CD4-positive, alpha-beta T cell treated with Interleukin-15 for 4 hours (primary cell): Measurements from ENCODE around the gene KRTAP4-12.
"Not testable (repeated sequence)": the region's sequence is repeated elsewhere in the genome, so short reads cannot be mapped to it uniquely, and the experiment has no call there.

ENCODE experiments used
- DNase-seq: peaks from one replicate; pipeline ENCODE4 v3.0.0-alpha.2; 2020; ENCODE audit warnings: low spot score

KRTAP4-12 gene

DNA sequence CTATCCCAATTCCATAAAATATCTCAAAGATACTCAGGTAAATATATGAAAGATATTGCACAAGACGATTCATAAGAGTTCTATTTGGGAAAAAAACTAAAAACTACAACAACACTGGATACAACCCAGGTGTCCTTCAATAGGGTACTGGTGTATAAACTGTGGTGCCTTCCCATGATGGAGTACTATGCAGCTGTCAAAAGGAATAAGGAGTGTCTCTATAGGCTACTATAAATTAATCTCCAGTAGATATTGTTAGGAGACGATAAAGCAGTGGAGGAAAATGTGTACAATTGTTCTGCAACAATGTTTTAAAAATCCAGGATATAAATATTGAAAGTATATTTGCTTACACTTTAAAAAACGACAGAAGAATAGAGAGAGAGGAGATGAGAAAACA is 2.4 kb upstream of the KRTAP4-12 start:
- no peak for DNase-seq

DNA sequence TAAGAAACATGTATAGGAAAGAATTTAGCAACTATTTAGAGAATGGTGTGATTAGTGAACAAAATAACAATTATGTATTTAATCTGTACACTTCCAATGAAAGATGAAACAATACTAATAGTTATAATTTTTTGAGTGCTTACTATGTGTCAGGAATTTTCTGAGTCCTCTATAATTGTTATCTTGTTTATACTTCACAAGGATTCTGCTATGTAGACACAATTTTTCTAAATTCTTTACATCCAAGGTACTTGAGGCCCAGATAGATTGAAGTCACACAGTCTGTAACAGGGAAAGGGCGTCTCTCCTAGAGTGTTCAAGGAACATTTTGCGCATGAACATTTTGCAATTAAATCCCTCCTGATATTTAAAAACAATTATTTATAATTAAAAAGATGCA is 1.1 kb upstream of the KRTAP4-12 start:
- no peak for DNase-seq

DNA sequence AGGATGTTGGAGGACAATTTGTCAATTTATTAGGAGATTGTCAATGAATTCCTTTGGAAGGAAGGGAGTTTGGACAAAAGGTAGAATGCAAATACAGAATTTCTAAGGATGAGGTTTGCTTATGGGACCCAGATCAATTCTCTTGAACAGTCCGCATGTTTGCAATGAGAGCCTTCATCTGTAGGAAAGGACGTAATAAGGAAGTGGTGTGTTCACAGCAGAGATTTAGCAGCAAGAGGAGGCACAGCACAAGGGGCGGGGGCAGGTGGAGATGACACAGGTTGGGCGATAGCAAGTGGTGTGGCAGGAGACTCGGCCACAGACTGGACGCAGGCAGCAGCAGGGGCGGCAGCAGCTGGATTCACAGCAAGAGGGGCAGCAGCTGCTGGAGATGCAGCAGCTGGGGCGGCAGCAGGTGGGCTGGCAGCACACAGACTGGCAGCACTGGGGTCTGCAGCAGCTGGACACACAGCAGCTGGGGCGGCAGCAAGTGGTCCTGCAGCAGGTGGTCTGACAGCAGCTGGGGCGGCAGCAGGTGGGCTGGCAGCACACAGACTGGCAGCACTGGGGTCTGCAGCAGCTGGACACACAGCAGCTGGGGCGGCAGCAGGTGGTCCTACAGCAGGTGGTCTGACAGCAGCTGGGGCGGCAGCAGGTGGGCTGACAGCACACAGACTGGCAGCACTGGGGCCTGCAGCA is 541 bp downstream of the KRTAP4-12 start:
- not testable (repeated sequence) for DNase-seq

DNA sequence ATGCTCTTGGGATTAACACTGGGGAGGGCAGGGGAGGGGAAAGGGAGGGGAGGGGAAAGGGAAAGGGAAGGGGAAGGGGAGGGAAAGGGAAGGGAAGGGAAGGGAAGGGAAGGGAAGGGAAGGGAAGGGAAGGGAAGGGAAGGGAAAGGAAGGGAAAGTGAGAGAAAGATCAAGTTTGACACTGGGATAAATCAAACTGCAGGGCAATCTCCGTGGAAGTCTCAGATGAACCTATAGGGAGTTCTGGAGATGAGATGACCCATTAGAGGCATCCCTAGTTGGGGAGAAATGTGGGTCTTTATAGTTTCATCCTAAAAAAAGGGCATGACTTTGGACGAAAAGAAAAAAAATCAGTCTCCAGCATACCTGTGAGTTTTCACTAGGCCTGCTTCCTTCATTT is 2.2 kb downstream of the KRTAP4-12 start:
- DNase-seq: no peak

DNA sequence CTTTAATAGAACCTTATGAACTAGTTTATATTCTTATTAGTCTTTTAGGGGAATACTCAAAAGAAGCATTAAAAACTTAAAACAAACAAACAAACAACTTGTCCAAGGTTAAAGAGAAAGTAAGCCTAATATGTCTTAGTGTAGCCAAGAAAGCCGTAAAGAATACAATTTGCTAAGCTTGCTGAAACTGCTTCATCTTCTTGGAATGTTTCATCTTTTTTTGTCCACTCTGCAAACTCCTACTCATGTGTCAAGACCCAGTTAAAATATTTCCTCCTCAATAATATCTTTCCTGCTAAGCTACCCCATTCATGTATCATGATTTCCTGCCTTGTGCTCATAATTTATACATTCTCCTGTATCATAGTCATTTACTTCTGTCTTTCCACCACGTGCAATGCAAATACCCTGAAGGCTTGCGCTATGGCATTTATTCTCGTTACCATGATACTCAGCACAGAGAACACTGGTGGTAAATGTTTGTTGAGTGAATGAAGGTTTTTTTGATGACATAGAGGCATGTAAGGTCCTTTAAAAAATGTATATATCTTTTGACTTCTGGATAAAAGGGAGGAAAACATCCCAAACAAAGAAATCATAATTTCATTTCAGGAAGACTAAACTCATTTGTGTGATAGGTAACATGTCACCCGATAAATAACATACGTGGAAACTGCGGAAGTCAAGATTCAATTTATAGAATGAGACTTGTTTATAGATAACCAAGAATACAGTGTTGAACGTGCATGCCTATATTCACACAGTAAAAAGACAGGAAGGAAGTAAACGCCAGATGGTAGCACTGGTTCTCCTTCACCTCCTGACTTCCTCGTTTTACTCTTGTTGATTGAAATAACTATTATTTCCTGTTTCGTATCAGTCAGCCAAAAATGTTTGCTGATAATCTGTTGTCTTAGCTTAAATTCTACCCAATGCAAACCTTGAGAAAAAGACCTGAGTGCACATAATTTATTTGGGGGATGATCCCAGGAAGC is 4.0 kb downstream of the KRTAP4-12 start:
- peak; percentile 13 for DNase-seq

DNA sequence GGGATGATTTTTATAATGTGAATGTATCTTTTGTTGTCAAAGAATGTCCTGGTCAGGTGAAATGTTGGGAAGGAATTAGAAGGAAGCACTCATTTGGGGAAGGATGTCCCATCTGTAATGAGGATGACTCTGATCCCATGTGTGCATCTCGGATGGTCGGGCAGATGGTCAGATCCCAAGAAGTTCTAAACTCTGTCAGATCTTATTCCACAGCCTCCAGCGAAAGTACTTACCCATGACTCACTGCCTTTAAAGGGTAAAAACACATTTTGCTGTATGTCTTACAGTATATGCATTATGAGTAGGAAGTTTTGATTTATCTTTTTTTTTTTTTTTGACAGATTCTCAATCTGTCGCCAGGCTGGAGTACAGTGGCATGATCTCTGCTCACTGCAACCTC is 5.3 kb downstream of the KRTAP4-12 start:
- DNase-seq: no peak

DNA sequence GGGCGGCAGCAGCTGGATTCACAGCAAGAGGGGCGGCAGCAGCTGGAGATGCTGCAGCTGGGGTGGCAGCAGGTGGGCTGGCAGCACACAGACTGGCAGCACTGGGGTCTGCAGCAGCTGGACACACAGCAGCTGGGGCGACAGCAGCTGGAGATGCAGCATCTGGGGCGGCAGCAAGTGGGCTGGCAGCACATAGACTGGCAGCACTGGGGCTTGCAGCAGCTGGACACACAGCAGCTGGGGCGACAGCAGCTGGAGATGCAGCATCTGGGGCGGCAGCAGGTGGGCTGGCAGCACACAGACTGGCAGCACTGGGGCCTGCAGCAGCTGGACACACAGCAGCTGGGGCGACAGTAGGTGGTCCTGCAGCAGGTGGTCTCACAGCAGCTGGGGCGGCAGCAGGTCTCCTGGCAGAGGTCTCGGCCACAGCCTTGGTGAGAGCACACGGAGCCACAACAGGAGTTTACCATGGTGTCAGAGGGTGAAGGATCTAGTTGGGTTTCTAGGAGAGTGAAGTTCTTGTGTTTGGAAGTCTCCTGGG is 6.1 kb downstream of the KRTAP4-12 start, which contains the start of gene KRTAP4-11:
Gene KRTAP4-11, minus strand, starts transcription at position 528 of the 541 bp plus-strand sequence. Its CDS starts 58 bp downstream, at position 470.
- DNase-seq: not testable (repeated sequence)

DNA sequence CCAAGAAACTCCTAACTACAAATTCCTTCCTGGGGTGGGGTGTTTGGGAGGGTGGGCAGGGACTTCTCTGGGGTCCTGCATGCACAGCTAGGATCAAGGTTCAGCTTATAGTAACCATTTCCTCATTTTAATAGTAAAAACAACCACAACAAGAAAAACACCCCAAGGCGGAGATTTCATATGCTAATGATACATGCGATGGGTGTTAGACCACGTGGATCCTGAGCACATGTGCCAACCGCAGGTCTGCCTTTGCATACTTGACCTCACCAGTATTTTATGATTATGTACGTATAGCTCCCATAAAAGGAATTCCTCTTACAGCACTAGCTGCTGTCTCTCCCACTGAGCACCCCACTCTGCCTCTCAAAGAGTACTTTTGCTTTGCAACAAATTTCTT is 7.7 kb downstream of the KRTAP4-12 start:
- DNase-seq: no peak

DNA sequence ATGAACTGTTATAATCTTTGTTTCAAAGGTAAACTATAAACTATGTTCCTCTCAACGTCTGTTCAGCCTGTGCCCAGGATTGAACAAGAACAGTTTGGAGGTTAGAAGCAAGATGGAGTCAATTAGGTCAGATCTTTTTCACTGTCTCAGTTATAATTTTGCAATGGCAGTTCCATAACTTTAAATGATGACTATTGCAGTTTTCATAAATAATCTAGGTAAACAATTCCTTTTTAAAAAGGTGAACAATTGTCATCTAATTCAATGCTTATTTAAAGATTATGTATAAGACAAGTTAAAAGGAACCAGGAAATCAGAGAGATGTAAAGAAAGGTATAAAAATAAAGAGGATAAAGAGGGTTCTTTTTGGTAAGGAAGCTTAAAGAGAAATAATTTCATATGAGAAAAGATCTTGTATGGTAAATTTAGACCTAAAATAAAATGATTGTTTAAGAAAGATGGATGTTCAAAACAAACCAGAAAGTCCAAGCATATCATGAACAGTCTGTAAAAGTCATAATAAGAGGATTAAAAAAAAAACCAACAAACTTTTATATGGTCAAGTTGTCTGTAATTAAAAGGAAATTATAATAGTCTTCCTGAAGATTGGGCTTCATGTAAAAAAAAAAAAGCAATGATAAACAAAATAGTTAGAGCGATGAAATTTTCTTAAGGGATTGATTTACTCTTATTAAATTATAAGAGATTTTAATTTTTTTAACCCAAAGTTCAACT is 12.7 kb downstream of the KRTAP4-12 start:
- DNase-seq: no peak

DNA sequence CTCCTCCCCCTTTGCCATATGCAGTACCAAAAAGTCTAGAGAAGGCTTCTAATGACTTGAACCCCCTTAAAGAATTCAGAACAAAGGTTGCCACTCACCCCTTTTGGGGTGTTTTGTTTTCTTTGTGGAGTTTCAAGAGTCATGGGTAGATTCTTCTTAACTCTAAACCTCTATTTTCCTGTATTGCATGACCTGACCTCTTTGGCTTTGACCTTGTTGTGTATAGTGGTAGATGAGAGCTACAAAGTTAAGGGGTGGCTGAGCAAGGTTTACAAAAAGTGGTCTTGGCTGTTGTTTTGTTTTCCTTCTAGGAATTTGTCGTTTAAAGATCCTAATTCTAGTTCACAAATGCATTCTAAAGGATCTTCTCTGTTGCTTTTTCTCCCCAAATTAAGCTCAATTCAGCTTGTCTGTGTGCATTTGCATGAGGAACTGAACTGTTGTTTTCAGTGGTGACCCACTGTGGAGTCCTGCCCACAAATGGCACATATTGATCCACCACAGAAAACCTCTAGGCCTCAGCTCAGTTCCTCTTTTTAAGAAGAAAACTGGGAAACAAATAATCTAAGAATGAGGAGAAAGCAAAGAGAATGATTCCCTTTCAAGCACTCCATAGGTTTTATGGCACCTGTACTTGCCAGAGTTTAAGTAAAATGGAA is 15.1 kb downstream of the KRTAP4-12 start:
- not testable (repeated sequence) for DNase-seq

DNA sequence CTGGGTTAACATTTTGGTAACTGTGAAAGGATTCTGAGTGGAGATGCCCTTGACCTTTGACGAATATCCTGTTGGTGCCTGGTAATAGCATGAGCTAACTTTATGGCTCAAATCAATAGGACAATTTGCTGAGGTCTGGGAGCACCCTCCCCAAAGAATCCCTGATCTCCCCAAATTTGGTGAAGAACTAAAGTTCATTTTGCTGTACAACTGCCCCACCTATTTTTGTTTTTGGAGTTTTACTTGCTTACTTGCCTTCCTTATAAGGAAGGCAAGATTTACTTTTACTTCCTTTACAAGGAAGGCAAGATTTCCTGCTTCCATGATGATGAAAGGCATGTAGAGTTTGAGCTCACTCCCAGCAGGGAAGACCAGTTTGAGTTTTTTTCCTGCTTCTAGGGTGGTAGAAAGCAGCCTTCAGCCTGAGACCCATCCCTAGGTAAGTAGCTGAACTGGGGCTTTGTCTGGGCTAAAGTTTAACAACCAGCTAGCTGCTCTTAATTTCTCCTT is 16.0 kb downstream of the KRTAP4-12 start:
- DNase-seq: no peak

DNA sequence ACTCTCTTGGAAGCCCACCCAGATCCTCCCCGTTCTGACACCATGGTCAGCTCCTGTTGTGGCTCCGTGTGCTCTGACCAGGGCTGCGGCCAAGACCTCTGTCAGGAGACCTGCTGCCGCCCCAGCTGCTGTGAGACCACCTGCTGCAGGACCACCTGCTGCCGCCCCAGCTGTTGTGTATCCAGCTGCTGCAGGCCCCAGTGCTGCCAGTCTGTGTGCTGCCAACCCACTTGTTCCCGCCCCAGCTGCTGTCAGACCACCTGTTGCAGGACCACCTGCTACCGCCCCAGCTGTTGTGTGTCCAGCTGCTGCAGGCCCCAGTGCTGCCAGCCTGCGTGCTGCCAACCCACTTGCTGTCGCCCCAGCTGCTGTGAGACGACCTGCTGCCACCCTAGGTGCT is 18.6 kb downstream of the KRTAP4-12 start, which contains the start of gene KRTAP4-9:
Gene KRTAP4-9, plus strand, starts transcription at position 43 of the 400 bp plus-strand sequence. Its CDS starts 0 bp downstream, at position 43.
- not testable (repeated sequence) for DNase-seq

DNA sequence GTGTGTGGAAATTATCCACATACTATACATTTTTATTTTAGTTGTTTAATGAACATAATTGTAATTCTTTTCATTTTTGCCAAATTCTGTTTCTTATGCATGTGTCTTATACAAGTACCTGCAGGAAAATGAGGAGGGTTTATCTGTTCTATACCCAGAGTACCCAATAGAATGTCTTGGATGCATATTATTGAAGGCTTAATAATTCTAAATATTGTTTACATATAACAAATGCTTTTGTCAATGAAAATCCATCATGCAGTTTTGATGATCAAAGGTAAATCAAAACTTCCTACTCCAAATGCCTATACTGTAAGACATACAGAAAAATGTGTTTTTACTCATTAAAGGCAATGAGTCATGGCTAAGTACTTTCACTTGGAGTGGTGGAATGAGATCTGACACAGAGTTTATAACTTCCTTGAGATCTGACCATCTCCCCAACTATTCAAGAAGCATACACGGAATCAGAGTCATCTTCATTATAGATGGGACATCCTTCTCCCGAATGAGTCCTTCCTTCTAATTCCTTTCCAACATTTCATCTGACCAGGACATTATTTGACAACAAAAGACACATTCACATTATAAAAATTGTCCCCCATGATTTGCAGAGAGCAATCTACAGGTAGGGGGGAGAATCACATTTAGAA is 19.5 kb downstream of the KRTAP4-12 start:
- DNase-seq: not testable (repeated sequence)

DNA sequence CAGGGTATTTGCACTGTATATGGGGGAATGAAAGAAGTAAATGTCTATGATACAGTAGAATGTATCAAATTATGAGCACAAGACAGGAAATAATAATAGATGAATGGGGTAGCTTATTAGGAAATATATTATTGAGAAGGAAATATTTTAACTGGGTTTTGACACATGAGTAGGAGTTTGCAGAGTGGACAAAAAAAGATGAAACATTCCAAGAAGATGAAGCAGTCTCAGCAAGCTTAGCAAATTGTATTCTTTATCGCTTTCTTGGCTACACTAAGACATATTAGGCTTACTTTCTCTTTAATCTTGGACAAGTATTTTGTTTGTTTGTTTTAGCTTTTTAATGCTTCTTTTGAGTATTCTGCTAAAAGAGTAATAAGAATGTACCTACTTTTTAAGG is 20.1 kb downstream of the KRTAP4-12 start:
- DNase-seq: no peak

DNA sequence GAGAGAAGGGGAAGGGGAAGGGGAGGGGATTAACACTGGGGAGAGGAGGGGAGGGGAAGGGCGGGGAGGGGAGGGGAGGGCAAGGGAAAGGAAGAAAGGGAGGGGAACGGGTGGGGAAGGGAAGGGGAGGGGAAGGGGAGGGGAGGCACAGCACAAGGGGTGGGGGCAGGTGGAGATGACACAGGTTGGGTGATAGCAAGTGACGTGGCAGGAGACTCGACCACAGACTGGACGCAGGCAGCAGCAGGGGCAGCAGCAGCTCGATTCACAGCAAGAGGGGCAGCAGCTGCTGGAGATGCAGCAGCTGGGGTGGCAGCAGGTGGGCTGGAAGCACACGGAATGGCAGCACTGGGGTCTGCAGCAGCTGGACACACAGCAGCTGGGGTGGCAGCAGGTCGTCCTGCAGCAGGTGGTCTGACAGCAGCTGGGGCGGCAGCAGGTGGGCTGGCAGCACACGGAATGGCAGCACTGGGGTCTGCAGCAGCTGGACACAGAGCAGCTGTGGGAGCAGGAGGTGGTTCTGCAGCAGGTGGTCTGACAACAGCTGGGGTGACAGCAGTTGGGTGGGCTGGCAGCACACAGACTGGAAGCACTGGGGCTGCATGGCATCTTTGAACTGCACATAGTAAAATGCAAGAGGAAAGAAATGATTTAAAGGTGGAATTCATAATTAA is 22.3 kb downstream of the KRTAP4-12 start, which contains the start of gene KRTAP4-16:
Gene KRTAP4-16, minus strand, starts transcription at position 624 of the 674 bp plus-strand sequence. Its CDS starts 0 bp downstream, at position 624.
- no peak for DNase-seq

DNA sequence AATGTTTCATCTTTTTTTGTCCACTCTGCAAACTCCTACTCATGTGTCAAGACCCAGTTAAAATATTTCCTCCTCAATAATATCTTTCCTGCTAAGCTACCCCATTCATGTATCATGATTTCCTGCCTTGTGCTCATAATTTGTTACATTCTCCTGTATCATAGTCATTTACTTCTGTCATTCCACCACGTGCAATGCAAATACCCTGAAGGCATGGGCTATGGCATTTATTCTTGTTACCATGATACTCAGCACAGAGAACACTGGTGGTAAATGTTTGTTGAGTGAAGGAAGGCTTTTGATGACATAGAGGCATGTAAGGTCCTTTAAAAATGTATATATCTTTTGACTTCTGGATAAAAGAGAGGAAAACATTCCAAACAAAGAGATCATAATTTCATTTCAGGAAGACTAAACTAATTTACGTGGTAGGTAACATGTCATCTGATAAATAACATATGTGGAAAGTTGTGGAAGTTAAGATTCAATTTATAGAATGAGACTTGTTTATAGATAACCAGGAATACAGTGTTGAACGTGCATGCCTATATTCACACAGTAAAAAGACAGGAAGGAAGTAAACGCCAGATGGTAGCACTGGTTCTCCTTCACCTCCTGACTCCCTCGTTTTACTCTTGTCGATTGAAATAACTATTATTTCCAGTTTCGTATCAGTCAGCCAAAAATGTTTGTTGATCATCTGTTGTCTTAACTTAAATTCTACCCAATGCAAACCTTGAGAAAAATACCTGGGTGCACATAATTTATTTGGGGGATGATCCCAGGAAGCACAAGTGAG is 24.1 kb downstream of the KRTAP4-12 start:
- DNase-seq: not testable (repeated sequence)

DNA sequence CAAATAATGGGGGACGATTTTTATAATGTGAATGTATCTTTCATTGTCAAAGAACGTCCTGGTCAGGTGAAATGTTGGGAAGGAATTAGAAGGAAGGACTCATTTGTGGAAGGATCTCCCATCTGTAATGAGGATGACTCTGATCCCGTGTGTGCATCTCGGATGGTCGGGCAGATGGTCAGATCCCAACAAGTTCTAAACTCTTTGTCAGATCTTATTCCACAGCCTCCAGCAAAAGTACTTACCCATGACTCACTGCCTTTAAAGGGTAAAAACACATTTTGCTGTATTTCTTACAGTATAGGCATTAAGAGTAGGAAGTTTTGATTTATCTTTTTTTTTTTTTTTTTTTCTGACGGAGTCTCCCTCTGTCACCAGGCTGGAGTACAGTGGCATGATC is 25.5 kb downstream of the KRTAP4-12 start:
- no peak for DNase-seq

DNA sequence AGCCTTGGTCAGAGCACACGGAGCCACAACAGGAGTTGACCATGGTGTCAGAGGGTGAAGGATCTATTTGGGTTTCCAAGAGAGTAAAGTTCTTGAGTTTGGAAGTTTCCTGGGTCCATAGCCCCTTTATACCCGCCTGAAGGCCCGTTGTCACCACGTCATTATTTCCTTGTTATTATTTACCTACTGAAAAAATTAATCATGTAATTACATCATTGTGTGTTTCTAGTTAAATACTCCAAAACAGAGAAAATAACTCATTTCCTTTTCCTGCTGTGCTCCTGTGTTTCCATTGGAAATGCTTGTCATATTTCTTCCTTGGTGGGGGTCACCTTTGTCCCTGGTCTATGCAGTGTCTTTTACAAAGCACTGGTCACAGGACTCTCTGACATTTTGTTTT is 25.9 kb downstream of the KRTAP4-12 start, which contains the start of gene KRTAP4-8:
Gene KRTAP4-8, minus strand, starts transcription at position 101 of the 400 bp plus-strand sequence. Its CDS starts 58 bp downstream, at position 43.
- DNase-seq: no peak

DNA sequence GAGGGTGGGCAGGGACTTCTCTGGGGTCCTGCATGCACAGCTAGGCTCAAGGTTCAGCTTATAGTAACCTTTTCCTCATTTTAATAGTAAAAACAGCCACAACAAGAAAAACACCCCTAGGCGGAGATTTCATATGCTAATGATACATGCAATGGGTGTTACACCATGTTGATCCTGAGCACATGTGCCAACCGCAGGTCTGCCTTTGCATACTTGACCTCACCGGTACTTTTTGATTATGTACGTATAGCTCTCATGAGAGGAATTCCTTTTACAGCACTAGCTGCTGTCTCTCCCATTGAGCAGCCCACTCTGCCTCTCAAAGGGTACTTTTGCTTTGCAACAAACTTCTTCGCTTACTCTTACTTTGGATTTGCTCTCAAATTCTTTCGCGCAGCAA is 27.9 kb downstream of the KRTAP4-12 start:
- DNase-seq: no peak
